NCI-H2196 treated with DMSO at 0.1 percent for 48 hours (cell line): ENCODE measurements around the gene TRMT61A.
"Not testable (repeated sequence)": the region's sequence is repeated elsewhere in the genome, so short reads cannot be mapped to it uniquely, and the experiment has no call there.

Experiments
- DNase-seq: peaks from one replicate; lab custom pipeline; 2025; ENCODE audit not compliant: unreplicated experiment; lab: John Stamatoyannopoulos, UW

TRMT61A gene

DNA sequence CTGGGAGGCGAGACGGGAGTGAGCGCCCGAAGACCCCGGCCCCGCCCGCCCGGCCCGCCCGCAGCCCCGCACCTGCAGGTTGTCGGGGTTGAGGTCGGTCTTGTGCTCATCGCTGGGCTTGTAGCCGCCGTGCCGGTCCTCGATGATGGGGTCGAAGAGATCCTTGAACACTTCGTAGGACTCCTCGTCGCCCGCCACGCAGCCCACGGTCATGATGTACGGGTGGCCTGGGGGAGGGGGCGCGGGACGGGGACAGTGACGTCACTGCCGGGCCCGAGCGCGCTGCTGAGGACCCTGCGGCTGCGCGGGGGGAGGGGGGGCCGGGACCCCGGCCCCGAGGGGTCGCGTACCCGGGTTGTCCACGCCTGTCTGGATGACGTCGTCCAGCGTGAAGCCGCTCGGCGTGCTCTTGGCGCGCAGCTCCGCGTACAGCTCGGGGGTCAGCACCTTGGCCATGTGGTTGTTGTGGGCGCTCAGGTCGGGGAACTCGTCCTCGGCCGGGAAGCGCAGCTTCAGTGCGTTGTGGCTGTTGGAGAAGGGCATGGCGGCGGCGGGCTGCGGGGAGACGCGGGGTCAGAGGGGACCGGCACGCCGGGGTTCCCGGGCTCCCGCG, 6.9 kb upstream of the TRMT61A start:
- no peak for DNase-seq

DNA sequence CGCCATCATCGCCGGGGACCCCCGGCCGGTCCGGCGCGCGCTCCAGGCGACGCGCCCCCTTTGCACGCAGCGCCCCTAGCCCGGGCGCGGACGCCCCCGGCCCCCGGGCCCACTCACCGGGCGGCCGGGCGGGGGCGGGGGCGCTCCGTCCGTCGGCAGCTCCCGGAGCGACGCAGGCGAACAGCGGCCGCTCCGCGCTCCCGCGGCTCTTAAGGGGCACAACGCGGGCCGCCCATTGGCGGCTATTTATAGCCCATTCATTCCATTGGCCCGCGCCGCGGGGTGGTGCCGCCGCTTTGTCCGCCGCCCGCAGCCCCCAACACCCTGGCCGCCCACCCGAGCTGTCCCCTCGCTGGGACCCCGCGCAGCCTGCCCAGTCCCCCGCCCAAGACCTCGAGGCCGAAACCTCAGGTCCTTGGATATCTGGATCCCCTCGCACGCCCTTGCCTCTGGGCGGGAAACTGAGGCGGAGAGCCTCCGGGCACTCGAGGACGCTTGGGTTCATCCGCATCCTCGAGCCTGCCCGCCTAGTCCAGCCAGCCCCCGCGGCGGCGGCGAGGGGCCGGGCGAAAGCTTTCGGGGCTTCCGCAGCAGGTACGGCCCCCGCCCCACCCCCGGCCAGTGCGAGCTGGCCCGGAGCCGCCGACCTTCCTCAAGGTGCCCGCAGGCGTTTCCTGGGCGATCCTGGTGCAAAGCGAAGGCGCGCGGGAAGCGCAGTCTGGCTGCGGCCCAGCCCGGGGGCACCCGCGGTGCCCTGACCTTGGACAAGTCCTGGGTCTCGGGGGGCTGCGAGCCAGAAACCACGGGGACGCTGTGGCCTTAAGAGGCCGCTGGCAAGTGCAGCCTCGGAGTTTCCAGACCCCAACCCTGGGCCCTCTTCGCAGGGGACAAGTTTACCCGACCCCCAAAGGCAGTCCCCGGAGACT, 6.1 kb upstream of the TRMT61A start, which contains the start of gene CKB:
CKB (minus strand) TSS at position 182 of the 926 bp plus-strand sequence. CDS start 337 bp downstream, outside the sequence.
- DNase-seq = peak; percentile 20

DNA sequence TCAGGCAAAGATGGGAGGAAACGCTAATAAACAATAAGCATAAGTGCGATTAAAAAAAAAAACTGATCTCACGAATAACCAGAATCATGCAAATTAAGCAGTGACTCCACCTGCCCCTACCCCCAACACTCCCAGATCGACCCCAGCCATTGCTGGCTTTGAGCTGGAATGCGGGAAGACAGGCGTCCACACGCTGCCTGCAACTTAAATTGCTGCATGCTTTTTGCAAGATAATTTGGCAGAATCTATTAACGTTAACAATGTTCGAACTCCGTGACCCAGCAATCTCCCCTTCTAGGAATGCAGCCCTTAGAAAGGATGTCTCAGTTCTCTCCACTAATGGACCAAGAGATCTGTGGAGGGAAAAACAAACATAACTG, 5.4 kb upstream of the TRMT61A start:
- DNase-seq = no peak

DNA sequence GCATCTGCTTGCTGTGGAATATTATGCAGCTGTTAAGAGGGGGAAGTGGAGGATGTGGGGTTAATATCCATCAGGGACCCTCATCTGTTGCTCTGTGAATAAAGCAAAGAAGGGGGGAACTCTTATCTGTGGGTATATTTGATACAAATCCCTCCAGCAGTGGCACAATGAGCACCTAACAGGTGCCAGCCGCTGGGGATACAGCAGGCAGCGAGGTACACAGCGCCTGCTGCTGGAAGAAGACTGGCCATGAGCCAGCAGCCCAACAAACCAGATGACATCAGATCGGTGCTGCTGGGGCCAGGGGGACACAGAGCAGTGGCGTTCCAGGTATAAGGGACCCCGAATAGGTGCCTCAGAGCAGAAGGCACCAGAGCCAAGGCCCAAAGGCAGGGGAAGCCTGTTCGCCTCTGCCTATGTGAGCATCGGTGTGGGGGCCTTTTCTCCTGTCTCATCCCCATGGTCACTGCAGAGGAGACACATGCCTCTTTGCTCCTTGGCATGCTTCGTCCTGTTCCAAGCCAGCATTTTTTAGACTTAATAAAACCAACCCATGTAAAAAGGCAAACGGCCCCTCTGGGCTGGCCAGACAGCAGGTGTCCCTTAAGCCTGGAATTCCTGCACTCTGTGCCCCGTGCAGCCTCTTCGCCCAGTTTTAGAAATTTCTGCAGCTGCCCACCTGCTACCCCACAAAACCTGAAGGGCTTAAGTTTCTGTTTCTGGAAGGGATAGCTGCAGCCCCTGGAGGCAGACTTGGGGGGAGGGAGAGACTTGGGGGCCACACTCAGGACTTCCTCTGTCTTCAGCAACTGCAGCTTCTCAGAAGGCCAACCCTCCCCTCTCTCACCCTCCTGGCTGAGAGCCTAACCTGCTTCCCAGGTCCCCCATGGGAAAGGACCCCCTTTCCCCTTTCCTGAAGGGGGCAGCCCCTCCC, 4.7 kb upstream of the TRMT61A start:
- DNase-seq = no peak

DNA sequence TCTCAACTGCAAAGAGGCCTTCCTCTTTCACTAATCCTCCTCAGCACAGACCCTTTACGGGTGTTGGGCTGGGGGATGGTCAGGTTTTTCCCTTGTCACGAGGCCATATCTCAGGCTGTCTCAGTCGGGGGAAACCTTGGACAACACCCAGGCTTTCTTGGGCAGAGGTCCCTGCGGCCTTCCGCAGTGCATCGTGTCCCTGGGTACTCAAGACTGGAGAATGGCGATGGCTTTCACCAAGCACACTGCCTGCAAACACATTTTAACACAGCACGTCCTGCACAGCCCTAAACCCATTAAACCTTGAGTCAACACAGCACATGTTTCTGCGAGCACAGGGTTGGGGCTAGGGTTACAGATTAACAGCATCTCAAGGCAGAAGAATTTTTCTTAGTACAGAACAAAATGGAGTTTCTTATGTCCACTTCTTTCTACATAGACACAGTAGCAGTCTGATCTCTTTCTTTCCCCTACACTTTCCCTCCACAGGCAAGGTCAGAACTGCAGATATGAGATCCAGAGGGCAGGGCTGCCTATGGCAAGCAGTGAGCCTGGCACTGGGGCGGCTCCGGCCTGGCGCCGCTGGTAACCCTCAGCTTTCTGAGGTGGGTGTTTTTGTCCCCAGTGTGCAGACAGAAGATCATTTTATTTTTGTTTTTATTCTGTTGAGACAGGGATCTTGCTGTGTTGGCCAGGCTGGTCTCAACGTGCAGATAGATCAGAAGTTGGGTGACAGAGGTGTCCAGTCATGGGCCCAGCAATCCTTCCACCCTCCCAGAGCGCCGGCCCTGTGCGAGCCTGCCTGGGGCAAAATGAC, 3.4 kb upstream of the TRMT61A start:
- not testable (repeated sequence) for DNase-seq

DNA sequence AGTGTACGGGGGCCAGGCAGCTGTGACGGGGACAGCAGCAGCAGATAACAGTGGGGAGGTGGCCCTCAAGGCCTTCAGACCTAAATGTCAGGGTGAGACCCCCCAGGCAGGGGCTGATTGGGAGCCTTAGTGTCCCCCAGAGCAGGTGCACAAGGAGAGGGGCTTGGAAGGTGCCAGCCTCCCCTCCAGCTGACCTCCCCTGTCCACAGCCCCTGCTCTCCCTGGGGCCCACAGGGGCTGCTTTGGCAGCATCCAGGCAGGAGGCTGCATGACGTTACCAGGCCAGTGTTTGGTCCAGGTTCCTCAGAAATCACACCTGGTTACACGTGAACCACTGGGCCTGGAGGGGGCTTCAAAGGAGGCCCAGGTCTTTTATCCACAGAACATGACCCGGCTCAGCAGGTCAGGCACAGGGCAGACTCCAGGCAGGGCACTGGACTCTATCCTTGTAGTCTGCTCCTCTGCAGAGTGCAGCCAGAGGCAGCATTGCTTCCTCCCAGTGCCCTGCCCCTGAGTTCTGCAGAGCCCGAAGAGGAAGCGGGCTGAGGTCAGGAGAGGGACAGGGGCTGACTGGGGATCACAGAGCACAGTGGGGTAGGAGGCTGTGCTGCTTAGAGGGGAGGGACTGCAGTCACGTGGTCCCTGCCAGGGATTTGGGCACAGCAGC, 2.6 kb upstream of the TRMT61A start:
- DNase-seq = no peak

DNA sequence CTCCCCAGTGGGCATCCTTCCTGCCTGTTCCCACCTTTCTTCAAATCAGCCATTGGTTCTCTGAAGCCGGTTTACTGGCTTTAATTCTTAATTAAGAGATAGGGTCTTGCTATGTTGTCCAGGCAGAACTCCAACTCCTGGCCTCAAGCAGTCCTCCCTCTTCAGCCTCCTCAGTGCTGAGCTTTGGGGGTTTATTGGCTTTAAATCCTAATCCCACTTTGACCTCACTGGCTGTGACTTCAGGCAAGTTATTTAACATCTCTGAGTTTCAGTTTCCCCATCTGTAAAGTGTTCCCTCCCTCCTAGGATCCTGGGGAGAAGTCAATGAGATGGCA, 2.1 kb upstream of the TRMT61A start:
- DNase-seq = no peak

DNA sequence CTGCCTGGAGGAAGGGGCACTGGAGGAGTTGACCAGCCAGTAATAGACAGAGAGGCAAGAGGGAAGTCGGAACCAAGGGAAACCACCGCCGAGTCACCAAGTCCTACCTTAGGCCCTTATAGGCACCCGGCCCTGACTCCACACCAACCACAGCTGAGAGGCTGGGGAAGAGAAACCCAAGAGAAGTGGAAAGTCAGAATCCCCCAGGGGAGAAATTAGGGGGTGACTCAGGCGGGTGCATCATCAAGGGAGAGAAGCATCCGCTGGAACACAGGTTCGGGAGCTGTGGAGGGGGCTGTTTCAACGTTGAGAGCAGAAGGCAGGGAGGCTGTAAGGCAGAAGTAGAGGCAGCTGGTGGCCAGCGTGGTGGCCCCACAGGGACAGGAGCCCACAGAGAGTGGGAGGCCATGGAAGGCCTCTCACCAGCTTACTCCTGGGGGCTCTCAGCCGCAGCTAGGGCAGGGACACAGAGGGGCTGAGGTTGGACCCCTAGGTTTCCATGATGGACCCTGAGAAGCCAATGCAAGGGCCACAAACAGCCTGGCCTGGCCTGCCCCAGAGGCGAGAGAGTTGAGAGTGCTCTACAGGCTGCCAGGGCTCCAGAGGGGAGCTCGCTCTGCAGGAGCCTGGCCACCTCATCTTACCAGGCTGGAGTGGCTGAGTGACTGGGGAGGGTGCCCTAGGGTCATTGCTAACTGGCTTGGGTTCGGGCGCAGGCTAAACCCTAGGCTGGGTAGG, 1.4 kb upstream of the TRMT61A start:
- no peak for DNase-seq

DNA sequence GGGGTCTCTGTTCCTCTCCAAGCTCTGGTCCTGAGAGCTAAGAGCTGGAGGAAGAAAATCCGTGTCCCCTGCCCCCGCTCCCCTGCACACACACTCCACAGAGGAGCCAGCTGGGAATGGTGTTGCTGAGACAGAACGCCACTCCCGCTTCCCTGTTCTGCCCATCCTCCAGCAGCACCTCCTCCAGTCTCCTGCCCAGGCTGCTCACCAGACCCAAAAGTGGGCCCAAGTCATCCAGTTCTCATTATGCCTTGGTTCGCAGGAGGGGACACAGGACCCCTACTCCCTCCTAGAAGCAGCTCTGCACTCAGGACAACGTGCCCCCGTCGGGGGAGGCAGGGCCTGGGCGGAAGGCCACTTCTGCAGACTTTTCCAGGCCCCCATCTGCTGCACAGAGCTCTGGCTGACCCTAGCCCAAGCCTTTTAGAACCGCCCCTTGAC, 830 bp upstream of the TRMT61A start:
- no peak for DNase-seq

DNA sequence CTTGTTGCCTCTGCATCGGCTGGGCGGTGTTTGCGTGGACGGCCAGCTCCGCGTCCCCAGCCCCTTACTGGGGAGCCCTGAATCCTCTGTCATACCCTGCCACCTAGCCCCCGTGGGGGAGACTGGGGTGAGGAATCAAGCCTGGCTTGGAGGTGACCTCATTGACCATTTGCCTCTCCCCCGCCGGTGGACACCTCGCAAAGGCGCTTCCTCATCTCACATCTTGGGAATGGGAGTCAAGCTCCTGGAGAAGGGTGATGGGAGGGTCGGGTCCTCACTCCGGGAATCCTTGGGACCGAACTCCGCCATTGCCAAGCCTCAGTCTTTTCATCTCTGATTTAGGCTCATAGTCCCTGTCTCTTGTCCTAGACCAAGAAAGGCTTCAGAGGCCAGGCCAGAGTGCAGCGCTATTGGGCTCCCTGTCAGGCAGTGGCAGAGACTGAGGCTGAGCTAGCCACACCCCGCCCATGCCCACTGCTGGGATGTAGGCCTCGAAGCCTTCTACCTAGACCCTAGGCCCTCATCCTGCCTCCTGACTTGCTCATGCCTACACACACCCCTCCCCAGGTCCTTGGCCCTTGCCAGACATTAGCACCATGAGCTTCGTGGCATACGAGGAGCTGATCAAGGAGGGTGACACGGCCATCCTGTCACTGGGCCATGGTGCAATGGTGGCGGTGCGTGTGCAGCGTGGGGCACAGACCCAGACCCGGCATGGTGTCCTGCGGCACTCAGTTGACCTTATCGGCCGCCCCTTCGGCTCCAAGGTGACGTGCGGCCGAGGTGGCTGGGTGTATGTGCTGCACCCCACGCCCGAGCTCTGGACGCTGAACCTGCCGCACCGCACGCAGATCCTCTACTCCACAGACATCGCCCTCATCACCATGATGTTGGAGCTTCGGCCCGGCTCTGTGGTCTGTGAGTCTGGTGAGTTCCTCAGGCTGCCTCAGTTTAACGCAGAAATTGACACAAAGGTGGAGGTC, 678 bp downstream of the TRMT61A start:
- no peak for DNase-seq

DNA sequence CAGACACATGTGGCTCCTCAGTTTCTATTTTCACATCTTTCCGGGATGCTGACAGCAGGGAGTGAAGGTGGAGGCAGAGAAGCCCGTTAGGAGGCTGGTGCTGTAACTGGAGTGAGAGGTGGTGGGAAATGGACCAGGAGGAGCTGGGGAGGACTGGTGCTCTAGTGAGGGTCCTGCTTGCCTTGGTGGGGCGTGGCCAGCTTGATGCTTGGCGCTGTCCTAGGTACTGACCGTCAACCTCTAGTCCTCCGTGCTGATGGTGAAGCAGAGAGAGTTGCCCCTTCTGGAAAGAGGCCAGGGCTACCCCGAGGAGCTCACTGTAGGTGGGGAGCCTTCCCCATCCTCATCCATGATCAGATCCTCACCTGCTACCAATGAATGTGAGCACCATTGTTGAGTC, 1.4 kb downstream of the TRMT61A start:
- no peak for DNase-seq

DNA sequence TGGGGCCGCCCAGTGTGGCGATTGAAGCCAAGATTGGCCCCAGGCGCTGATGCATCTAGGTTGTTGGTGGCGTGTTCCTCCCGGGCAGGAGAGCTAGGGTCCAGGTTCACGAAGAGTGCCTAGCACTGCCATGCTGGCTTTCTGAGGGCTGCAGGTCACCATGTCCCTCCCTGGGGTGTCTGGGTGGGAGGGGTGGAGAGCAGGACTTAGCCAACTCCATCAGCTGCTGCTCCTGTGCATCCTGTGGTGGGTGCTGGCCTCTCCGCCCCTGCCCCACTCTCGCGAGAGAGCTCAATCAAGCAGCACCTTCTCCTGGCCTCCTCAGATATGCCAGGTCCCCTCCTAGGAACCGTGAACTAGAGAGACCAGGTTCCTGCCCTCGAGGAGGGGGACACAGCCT, 1.8 kb downstream of the TRMT61A start:
- DNase-seq = no peak

DNA sequence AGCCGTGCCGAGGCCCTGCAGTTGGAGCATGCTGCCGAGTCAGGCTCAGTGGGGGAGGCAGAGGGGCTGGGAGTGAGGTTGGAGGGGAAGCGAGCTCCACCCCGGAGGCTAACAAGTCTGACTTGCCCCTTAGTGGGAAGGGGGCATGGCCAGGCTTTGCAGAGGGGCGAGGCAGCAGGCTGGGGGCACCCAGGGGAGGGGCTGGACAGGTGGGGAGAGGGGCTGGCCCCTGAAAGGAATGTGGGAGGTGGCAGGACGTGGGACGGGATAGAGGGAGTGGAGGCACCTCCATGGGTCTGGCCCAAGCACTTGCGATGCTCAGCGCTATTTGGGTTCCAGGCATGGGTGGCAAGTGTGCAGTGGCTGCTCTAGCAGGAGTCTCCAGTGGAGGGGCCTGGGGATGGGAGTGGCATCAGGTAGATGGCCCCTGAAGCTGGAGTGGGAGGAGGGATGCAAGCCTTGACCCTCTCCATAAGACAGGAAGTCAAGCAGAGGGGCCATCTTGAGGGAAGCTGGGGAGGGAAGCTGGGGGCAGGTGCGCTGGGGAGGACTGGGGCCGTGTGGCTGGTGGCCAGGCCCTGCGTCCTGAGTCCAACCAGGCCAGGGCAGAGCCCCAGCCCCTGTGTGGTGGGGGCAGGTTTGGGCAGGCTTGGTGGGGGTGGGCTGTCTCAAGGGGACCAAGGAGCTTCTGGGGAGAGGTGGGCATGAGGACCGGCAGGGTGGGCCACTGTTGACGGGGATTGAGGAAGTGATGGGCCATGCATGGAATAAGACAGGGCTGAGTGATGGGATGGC, 2.6 kb downstream of the TRMT61A start:
- DNase-seq = no peak

DNA sequence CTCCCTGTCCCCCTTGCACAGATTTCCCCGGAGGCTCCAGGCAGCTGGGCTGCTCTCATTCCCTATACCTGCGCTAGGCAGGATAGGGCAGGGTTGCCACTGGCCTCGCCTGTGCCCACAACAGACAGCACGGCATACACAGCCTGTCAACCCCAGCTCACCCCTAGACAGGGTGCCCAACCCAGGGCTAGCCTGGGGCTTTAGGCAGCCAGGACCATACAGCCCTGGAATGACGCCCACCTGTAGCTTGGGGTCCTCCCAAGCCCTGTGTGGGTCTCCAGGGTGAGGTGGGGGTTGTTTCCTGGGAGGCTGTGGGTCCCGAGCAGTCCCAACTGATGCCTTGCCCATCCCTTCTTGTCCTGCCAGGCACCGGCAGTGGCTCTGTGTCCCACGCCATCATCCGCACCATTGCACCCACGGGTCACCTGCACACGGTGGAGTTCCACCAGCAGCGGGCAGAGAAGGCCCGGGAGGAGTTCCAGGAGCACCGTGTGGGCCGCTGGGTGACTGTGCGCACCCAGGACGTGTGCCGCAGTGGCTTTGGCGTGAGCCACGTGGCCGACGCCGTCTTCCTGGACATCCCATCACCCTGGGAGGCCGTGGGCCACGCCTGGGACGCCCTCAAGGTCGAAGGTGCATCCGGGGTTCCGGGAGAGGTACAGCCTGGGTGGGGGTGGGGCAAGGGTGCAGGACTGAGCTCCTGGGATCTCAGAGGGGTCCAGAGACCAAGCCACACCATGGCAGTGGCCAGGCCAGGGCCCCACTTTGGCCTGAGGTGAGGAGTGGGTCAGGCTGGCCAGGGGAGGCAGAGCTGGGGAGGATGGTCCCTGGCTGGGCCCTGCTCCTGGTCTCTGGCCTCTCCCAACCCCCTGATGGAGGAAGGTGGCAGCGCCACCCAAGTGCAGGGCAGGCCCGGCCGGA, 3.5 kb downstream of the TRMT61A start:
- no peak for DNase-seq

DNA sequence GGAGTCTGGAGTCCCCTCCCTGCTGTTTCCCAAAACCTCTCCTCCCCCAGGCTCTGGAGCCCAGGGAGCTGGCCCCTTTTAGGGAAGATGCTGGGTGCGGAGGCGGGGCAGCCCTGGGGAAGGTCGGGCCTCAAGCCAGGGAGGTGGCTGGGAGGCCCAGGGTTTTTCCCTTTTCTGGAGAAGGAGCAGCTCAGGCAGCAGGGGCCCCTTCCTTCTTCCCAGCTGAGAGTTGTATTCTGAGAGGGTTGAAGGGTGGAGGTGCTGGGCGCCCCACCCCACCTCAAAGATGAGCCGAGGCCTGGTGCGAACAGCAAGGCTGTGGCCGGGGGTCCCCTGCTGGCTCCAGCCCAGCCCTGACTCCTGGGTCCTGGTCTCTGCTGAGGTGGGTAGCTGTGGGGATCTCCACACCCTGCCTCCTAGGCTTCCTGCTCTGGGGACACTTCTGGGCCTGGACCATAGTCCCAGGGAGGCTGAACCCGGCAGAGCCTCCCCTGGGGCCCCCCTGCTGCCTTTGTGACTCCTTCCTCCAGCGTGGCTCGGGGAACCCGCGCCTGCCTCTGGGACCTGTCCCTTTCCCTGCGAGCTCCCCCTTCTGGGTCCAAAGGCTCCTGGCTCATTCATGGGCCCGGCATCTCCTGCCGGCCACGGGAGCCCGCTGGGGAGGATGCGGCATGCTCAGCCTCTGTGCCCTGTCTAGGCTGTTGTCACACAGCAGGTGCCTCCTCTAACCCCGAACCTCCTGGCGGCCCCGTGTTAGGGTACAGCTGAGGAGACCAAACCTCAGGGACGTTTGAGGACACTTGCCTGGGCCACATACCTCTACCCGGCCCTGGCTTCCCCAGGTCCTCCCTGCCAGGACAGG, 4.4 kb downstream of the TRMT61A start:
- DNase-seq = no peak
